Keratinocyte (primary cell): ENCODE measurements around the gene P3H1. TPM values are rescaled to one million over a fixed set of nuclear protein-coding genes. Genes with fewer than 3 reads are reported as not detected.

Experiments
- DNase-seq: peaks from one replicate; pipeline ENCODE4 v3.0.0-alpha.2; 2011; ENCODE audit warnings: low read depth, missing footprints, low spot score
- FAIRE-seq: peaks from 2 replicates; lab custom pipeline; 2011; peaks lifted over from hg19 to GRCh38; lab: Jason Lieb, UNC
- H2AFZ ChIP-seq: 2 replicates; pipeline ENCODE4 v1.6.0; 2012; ENCODE audit warnings: low read length, control low read depth, inconsistent platforms; ENCODE audit not compliant: control insufficient read depth
- H3K27ac ChIP-seq: 2 replicates; pipeline ENCODE4 v1.5.1; 2011; ENCODE audit warnings: low read length; ENCODE audit not compliant: control insufficient read depth, insufficient read depth
- H3K27me3 ChIP-seq: 3 replicates; pipeline ENCODE4 v1.6.0; 2011; ENCODE audit warnings: low read length; ENCODE audit not compliant: control insufficient read depth, insufficient read depth; ENCODE audit errors: extremely low read depth
- H3K36me3 ChIP-seq, 2 experiments: 2 replicates in 1 of 2; 3 replicates in 1 of 2; pipeline ENCODE4 v1.5.1; 2011; ENCODE audit warnings: low read length in 2 of 2, mild to moderate bottlenecking in 1 of 2; ENCODE audit not compliant: control insufficient read depth in 2 of 2, insufficient read depth in 2 of 2; ENCODE audit errors: extremely low read depth in 1 of 2
- H3K4me1 ChIP-seq: 3 replicates; pipeline ENCODE4 v1.5.1; 2011; ENCODE audit warnings: low read length; ENCODE audit not compliant: control insufficient read depth, insufficient read depth; ENCODE audit errors: extremely low read depth
- H3K4me2 ChIP-seq: 3 replicates; pipeline ENCODE4 v1.6.0; 2011; ENCODE audit warnings: low read depth, low read length; ENCODE audit not compliant: control insufficient read depth, insufficient read depth; ENCODE audit errors: extremely low read depth
- H3K4me3 ChIP-seq, 3 experiments: fragments of 200-600 bp in 1 of 3; sonication (generic) in 1 of 3; 2 replicates in 2 of 3; 3 replicates in 1 of 3; pipeline ENCODE4 v1.5.1; 2011 to 2016; ENCODE audit warnings: low read length in 3 of 3, mild to moderate bottlenecking in 3 of 3, control low read depth in 2 of 3, inconsistent platforms in 1 of 3, low read depth in 1 of 3, mixed read lengths in 1 of 3, mixed run types in 1 of 3, moderate library complexity in 1 of 3; ENCODE audit not compliant: control insufficient read depth in 2 of 3, insufficient read depth in 2 of 3; ENCODE audit errors: extremely low read depth in 1 of 3
- H3K79me2 ChIP-seq: 2 replicates; pipeline ENCODE4 v1.6.0; 2012; ENCODE audit warnings: low read length; ENCODE audit not compliant: control insufficient read depth, insufficient read depth
- H3K9ac ChIP-seq: 3 replicates; pipeline ENCODE4 v1.6.0; 2011; ENCODE audit warnings: low read length; ENCODE audit not compliant: control insufficient read depth, insufficient read depth; ENCODE audit errors: extremely low read depth
- H3K9me1 ChIP-seq: 3 replicates; pipeline ENCODE4 v1.6.0; 2011; ENCODE audit warnings: low read length; ENCODE audit not compliant: control insufficient read depth, insufficient read depth; ENCODE audit errors: extremely low read depth
- H3K9me3 ChIP-seq: 2 replicates; pipeline ENCODE4 v1.5.1; 2012; ENCODE audit warnings: low read depth, low read length; ENCODE audit not compliant: control insufficient read depth
- H4K20me1 ChIP-seq: 3 replicates; pipeline ENCODE4 v1.6.0; 2011; ENCODE audit warnings: low read length; ENCODE audit not compliant: control insufficient read depth, insufficient read depth; ENCODE audit errors: extremely low read depth
- CTCF ChIP-seq, 3 experiments: IDR thresholded peaks in 1 of 3; conservative IDR thresholded peaks in 1 of 3; optimal IDR thresholded peaks in 1 of 3; 2 replicates in 2 of 3; 3 replicates in 1 of 3; pipeline versions ENCODE3 to v1.5.1; 2011; ENCODE audit warnings: low read length in 3 of 3, mild to moderate bottlenecking in 3 of 3, moderate library complexity in 2 of 3, control low read depth in 1 of 3, inconsistent platforms in 1 of 3; ENCODE audit not compliant: insufficient read depth in 2 of 3; ENCODE audit errors: extremely low read depth in 1 of 3
- EZH2 ChIP-seq: IDR thresholded peaks from one replicate; pipeline ENCODE4 v1.6.1; 2012; ENCODE audit warnings: inconsistent platforms, mild to moderate bottlenecking, low read length, moderate library complexity
- dilution Hi-C: fragments of 300-500 bp; cut with MboI; formaldehyde crosslinking; loops from one replicate; pipeline ENCODE4 v1.7.0; 2020; ENCODE audit warnings: low sequenced_read_pairs; ENCODE audit not compliant: extremely low pct_ligation_motif_present
- polyA plus RNA-seq, 5 experiments: library from polyadenylated mRNA; depleted of rRNA in 3 of 5; stranded (reverse) in 3 of 5; stranded (forward) in 1 of 5; unstranded in 1 of 5; fragments of >200 nt; gene quantifications; 1 replicate in 1 of 5; 2 replicates in 3 of 5; 3 replicates in 1 of 5; pipeline versions ENCODE4 v1.2.1 to v1.2.3, GENCODE V29; 2011 to 2012; ENCODE audit warnings: missing spikeins in 2 of 5, low read depth in 1 of 5, low replicate concordance in 1 of 5

The P3H1 gene
- polyA plus RNA-seq, 1 donor (not counting 4 experiments of a cell fraction or from before 2014, with no cell fraction given): 24.4 TPM

DNA sequence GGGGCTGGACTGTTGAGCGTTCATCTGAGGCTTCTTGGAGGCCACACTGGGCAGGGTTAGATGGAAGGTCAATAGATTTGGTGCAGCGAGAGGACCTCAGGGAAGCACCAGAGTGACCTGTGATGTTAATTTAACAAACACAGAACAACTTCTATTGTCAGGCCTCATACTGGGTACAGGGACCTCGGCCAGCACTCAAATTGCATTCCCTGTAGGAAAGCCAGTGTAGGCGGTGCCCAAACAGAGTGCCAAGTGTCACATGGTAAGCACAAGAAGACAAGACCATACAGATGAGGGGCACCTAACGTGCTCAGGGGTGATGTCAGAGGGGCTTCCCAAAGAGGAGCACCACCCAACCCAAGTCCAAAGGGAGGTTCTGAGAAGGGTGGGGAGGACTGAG lies 19.3 kb upstream of the P3H1 start:
- Histone ChIP-seq H3K9me3 (no peaks in the 10 kb centered on the region), H3K27me3 (peaks cover 11% of the 10 kb centered on the region), H3K4me2 (no peak overlapping the region), H3K27ac (no peak overlapping the region), H3K4me1 (peaks cover 4% of the 10 kb centered on the region), H3K79me2 (no peaks in the 10 kb centered on the region), H3K9me1 (no peaks in the 10 kb centered on the region), H4K20me1 (no peaks in the 10 kb centered on the region), H2AFZ (no peak overlapping the region), H3K36me3 (no peaks in the 10 kb centered on the region), H3K4me3 (no peak overlapping the region), H3K9ac (no peak overlapping the region)
- TF ChIP-seq CTCF (optimal IDR thresholded peaks at IDR 0.05 in 1 of 3, IDR thresholded peaks at IDR 0.05 in 1 of 3, conservative IDR thresholded peaks at IDR 0.05 in 1 of 3; ENCODE audit: extremely low read depth in 1 of 3, insufficient read depth in 2 of 3, low read length in 3 of 3): no peak
- no peak for TF ChIP-seq EZH2
- dilution Hi-C loops: no loop called here
- FAIRE-seq: no peak
- no peak for DNase-seq

DNA sequence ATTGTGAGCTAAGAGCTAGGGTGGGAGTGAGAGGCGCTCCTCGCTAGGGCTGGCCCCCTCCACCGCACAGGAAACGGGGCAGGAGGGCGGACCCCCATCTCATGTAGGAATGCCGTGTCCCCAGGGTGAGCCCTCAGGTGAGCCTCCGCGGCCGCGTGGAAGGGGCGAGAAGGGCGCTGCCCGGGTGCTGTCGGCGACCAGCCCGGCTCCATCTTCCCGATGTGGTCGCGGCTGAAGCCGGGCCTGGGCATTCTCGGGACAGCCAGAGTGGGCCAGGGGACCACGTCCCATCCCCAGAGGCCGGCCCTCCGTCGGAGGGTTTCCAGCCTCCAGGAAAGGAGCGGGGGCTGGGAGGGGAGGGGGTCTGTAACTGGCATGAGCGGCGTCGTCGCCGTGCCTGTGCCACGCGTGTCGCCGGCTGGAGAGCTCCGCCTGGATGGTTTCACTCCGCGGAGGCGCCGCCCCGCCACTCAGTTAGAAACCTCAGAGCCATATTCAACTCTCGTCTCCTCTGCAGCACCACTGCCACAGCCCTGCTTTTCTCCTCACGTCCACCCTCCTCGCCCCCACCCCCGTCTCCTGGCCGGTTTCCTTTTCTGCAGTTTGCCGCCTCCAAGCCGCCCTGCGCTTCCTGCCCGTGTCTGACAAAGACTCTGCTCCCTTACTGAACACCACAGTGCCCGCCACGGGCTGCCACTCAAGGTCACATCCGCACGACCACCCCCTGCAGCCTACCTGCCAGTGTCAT lies 18.3 kb upstream of the P3H1 start, which contains the start of gene TMEM269:
TSS of gene TMEM269 (plus strand) at position 46 of the 748 bp plus-strand sequence. CDS start 4,903 bp downstream, outside the sequence.
- H3K27me3 ChIP-seq: peaks cover 11% of the 10 kb centered on the region
- no peak within 1 kb of the TSS for H3K27ac ChIP-seq
- peaks cover 1 to 8% of the 10 kb centered on the region in 2 experiments for H3K36me3 ChIP-seq
- no peaks in the 10 kb centered on the region for H3K79me2 ChIP-seq
- H3K9ac ChIP-seq: no peak within 1 kb of the TSS
- DNase-seq (no peak), FAIRE-seq (no peak)
- dilution Hi-C loops: no loop called here
- peak within 1 kb of the TSS; percentile 59 for H3K4me2 ChIP-seq
- H4K20me1 ChIP-seq: no peaks in the 10 kb centered on the region
- H3K4me1 ChIP-seq: peaks cover 4% of the 10 kb centered on the region
- H2AFZ ChIP-seq: no peak within 1 kb of the TSS
- no peaks in the 10 kb centered on the region for H3K9me3 ChIP-seq
- TF ChIP-seq EZH2 (peak; percentile 40), CTCF (optimal IDR thresholded peaks at IDR 0.05 in 1 of 3, IDR thresholded peaks at IDR 0.05 in 1 of 3, conservative IDR thresholded peaks at IDR 0.05 in 1 of 3; ENCODE audit: extremely low read depth in 1 of 3, insufficient read depth in 2 of 3, low read length in 3 of 3) (no peak)
- peak within 1 kb of the TSS in 1 of 3 experiments; percentile 24 for H3K4me3 ChIP-seq
- no peaks in the 10 kb centered on the region for H3K9me1 ChIP-seq
